Skeletal muscle satellite cell (primary cell): Measurements from ENCODE around the gene LPP.

Experiments used
- H3K27me3 ChIP-seq: 2 replicates; pipeline ENCODE4 v1.7.0; 2013; ENCODE audit warnings: low read length; ENCODE audit not compliant: control insufficient read depth, insufficient read depth
- H3K36me3 ChIP-seq: 2 replicates; pipeline ENCODE4 v1.7.0; 2013; ENCODE audit warnings: mild to moderate bottlenecking, control low read depth, low read length; ENCODE audit not compliant: insufficient read depth
- H3K4me1 ChIP-seq: 2 replicates; pipeline ENCODE4 v1.7.0; 2013; ENCODE audit warnings: low read length; ENCODE audit not compliant: control insufficient read depth, insufficient read depth
- H3K4me2 ChIP-seq: 2 replicates; pipeline ENCODE4 v1.7.0; 2013; ENCODE audit warnings: mild to moderate bottlenecking, low read length
- H3K4me3 ChIP-seq: 2 replicates; pipeline ENCODE4 v1.7.0; 2013; ENCODE audit warnings: low read length
- H3K9ac ChIP-seq: 2 replicates; pipeline ENCODE4 v1.7.0; 2013; ENCODE audit warnings: mild to moderate bottlenecking, low read depth, low read length, moderate library complexity
- H3K9me3 ChIP-seq: replicated peaks from 2 replicates; pipeline ENCODE4 v1.7.0; 2013; ENCODE audit warnings: mild to moderate bottlenecking, control low read depth, low read length

Gene LPP

GRCh38 chr3:188315553-188315952, 161.6 kb downstream of the LPP start:
- H3K9ac ChIP-seq: no peak overlapping the region
- H3K36me3 ChIP-seq: no peaks in the 10 kb centered on the region
- no peaks in the 10 kb centered on the region for H3K27me3 ChIP-seq
- peaks cover 24% of the 10 kb centered on the region for H3K4me1 ChIP-seq
- H3K4me2 ChIP-seq: no peak overlapping the region
- no peaks in the 10 kb centered on the region for H3K9me3 ChIP-seq
- H3K4me3 ChIP-seq: no peak overlapping the region

- Histone ChIP-seq H3K4me3 (no peak overlapping the region), H3K9ac (no peak overlapping the region), H3K27me3 (no peaks in the 10 kb centered on the region), H3K4me2 (no peak overlapping the region), H3K9me3 (no peaks in the 10 kb centered on the region), H3K36me3 (no peaks in the 10 kb centered on the region), H3K4me1 (peaks cover 30% of the 10 kb centered on the region)
Observed at GRCh38 chr3:188316021-188316722, 162.2 kb downstream of the LPP start.

GRCh38 chr3:188316723-188317070, 162.7 kb downstream of the LPP start:
- Histone ChIP-seq H3K4me1 (peaks cover 32% of the 10 kb centered on the region), H3K9ac (no peak overlapping the region), H3K27me3 (no peaks in the 10 kb centered on the region), H3K9me3 (no peaks in the 10 kb centered on the region), H3K4me3 (no peak overlapping the region), H3K4me2 (no peak overlapping the region), H3K36me3 (no peaks in the 10 kb centered on the region)

- H3K4me1 ChIP-seq: peaks cover 32% of the 10 kb centered on the region
- H3K27me3 ChIP-seq: no peaks in the 10 kb centered on the region
- H3K4me2 ChIP-seq: no peak overlapping the region
- H3K36me3 ChIP-seq: no peaks in the 10 kb centered on the region
- H3K9me3 ChIP-seq: no peaks in the 10 kb centered on the region
- no peak overlapping the region for H3K9ac ChIP-seq
- no peak overlapping the region for H3K4me3 ChIP-seq
Observed at GRCh38 chr3:188319569-188319968, 165.6 kb downstream of the LPP start.

GRCh38 chr3:188320757-188321156, 166.8 kb downstream of the LPP start:
- H3K4me1 ChIP-seq: peaks cover 32% of the 10 kb centered on the region
- no peaks in the 10 kb centered on the region for H3K9me3 ChIP-seq
- no peak overlapping the region for H3K9ac ChIP-seq
- H3K4me3 ChIP-seq: no peak overlapping the region
- H3K27me3 ChIP-seq: no peaks in the 10 kb centered on the region
- H3K4me2 ChIP-seq: peak overlapping the region; percentile 25
- H3K36me3 ChIP-seq: no peaks in the 10 kb centered on the region

GRCh38 chr3:188321258-188321657, 167.3 kb downstream of the LPP start:
- Histone ChIP-seq H3K4me3 (no peak overlapping the region), H3K27me3 (no peaks in the 10 kb centered on the region), H3K36me3 (no peaks in the 10 kb centered on the region), H3K9ac (no peak overlapping the region), H3K4me2 (no peak overlapping the region), H3K4me1 (peaks cover 28% of the 10 kb centered on the region), H3K9me3 (no peaks in the 10 kb centered on the region)

- H3K4me2 ChIP-seq: no peak overlapping the region
- no peaks in the 10 kb centered on the region for H3K9me3 ChIP-seq
- H3K4me1 ChIP-seq: peaks cover 21% of the 10 kb centered on the region
- H3K27me3 ChIP-seq: no peaks in the 10 kb centered on the region
- H3K4me3 ChIP-seq: no peak overlapping the region
- no peaks in the 10 kb centered on the region for H3K36me3 ChIP-seq
- no peak overlapping the region for H3K9ac ChIP-seq
Observed at GRCh38 chr3:188322135-188322887, 168.4 kb downstream of the LPP start.

- H3K4me1 ChIP-seq: peaks cover 21% of the 10 kb centered on the region
- H3K36me3 ChIP-seq: no peaks in the 10 kb centered on the region
- no peak overlapping the region for H3K4me2 ChIP-seq
- no peaks in the 10 kb centered on the region for H3K27me3 ChIP-seq
- H3K9me3 ChIP-seq: no peaks in the 10 kb centered on the region
- no peak overlapping the region for H3K4me3 ChIP-seq
- no peak overlapping the region for H3K9ac ChIP-seq
Observed at GRCh38 chr3:188323067-188323842, 169.3 kb downstream of the LPP start.

GRCh38 chr3:188326111-188326510, 172.2 kb downstream of the LPP start:
- Histone ChIP-seq H3K9me3 (no peaks in the 10 kb centered on the region), H3K4me1 (peaks cover 2% of the 10 kb centered on the region), H3K9ac (no peak overlapping the region), H3K4me3 (no peak overlapping the region), H3K4me2 (no peak overlapping the region), H3K36me3 (no peaks in the 10 kb centered on the region), H3K27me3 (no peaks in the 10 kb centered on the region)

GRCh38 chr3:188326968-188327367, 173.0 kb downstream of the LPP start:
- Histone ChIP-seq H3K27me3 (no peaks in the 10 kb centered on the region), H3K9ac (no peak overlapping the region)

GRCh38 chr3:188327433-188327832, 173.5 kb downstream of the LPP start:
- Histone ChIP-seq H3K36me3 (no peaks in the 10 kb centered on the region), H3K9ac (no peak overlapping the region), H3K27me3 (no peaks in the 10 kb centered on the region), H3K4me1 (no peaks in the 10 kb centered on the region), H3K4me3 (no peak overlapping the region), H3K4me2 (no peak overlapping the region), H3K9me3 (no peaks in the 10 kb centered on the region)

More at GRCh38 chr3:188326968-188327367, 173.0 kb downstream of the LPP start:
- H3K4me2 ChIP-seq: no peak overlapping the region
- no peak overlapping the region for H3K4me3 ChIP-seq
- H3K9me3 ChIP-seq: no peaks in the 10 kb centered on the region
- no peaks in the 10 kb centered on the region for H3K4me1 ChIP-seq
- no peaks in the 10 kb centered on the region for H3K36me3 ChIP-seq
